Measurements from ENCODE around the gene COL17A1.

GRCh38 chr10:104025524-104025923 is 60.2 kb downstream of the COL17A1 start:
- TF ChIP-seq POLR2A (IDR thresholded peaks at IDR 0.05) (no peak), POLR2AphosphoS5 (IDR thresholded peaks at IDR 0.05) (no peak)
